PC-9 (cell line): ENCODE results near the gene RTCB. TPM values are rescaled to one million over a fixed set of nuclear protein-coding genes. Genes with fewer than 3 reads are reported as not detected.

Experiments
- BruUV-seq: library from RNA; stranded (reverse); fragments of 400-500 nt; replicated peaks from 2 replicates; lab custom pipeline; 2021; lab: Mats Ljungman, UMichigan
- CTCF ChIA-PET: fragments of 300-600 bp; sonication (Branson Sonifier 250); formaldehyde crosslinking; loops from one replicate; lab custom pipeline; 2022; ENCODE audit warnings: antibody characterized with exemption; lab: Charles Lee
- POLR2A ChIA-PET: fragments of 300-600 bp; sonication (Branson Sonifier 250); formaldehyde crosslinking; loops from one replicate; lab custom pipeline; 2022; ENCODE audit warnings: antibody characterized with exemption; ENCODE audit not compliant: unreplicated experiment; lab: Charles Lee
- DNase-seq, 2 experiments: peaks; one replicate each; pipeline versions ENCODE4 v3.0.0 to v3.0.0-alpha.2; 2015 to 2022; ENCODE audit warnings: mixed read lengths in 1 of 2
- H2AFZ ChIP-seq: fragments of 200-600 bp; sonication (generic); 2 replicates; pipeline ENCODE4 v1.8.1; 2017; ENCODE audit warnings: antibody characterized with exemption
- H3F3A ChIP-seq: fragments of 200-600 bp; sonication (generic); 2 replicates; pipeline ENCODE4 v1.8.1; 2017; ENCODE audit warnings: antibody characterized with exemption, mild to moderate bottlenecking, low read depth; ENCODE audit not compliant: insufficient read depth
- H3K27ac ChIP-seq: fragments of 200-600 bp; sonication (generic); 2 replicates; pipeline ENCODE4 v1.6.1; 2016; ENCODE audit warnings: mixed run types
- H3K27me3 ChIP-seq: fragments of 200-600 bp; sonication (generic); 2 replicates; pipeline ENCODE4 v1.6.1; 2016; ENCODE audit warnings: low read depth, mixed run types; ENCODE audit not compliant: insufficient read depth
- H3K36me3 ChIP-seq: fragments of 200-600 bp; sonication (generic); 2 replicates; pipeline ENCODE4 v1.6.1; 2016; ENCODE audit warnings: low read depth, mixed run types
- H3K4me1 ChIP-seq: fragments of 200-600 bp; sonication (generic); replicated peaks from 2 replicates; pipeline ENCODE4 v1.6.1; 2016; ENCODE audit warnings: mixed run types; ENCODE audit not compliant: insufficient read depth
- H3K4me2 ChIP-seq: fragments of 200-600 bp; sonication (generic); 2 replicates; pipeline ENCODE4 v1.6.1; 2017; ENCODE audit warnings: mixed run types
- H3K4me3 ChIP-seq: fragments of 200-600 bp; sonication (generic); 2 replicates; pipeline ENCODE4 v1.6.1; 2016; ENCODE audit warnings: mixed run types
- H3K79me2 ChIP-seq: fragments of 200-600 bp; sonication (generic); 2 replicates; pipeline ENCODE4 v1.6.1; 2017; ENCODE audit warnings: low read depth, mixed run types
- H3K9me2 ChIP-seq: fragments of 200-600 bp; sonication (generic); 2 replicates; pipeline ENCODE4 v1.8.1; 2017; ENCODE audit warnings: mild to moderate bottlenecking; ENCODE audit not compliant: insufficient read depth
- H3K9me3 ChIP-seq: fragments of 200-600 bp; sonication (generic); 2 replicates; pipeline ENCODE4 v1.8.1; 2016; ENCODE audit warnings: low read depth; ENCODE audit not compliant: insufficient read depth
- H4K20me1 ChIP-seq: fragments of 200-600 bp; sonication (generic); 2 replicates; pipeline ENCODE4 v1.8.1; 2017; ENCODE audit not compliant: insufficient read depth
- EZH2 ChIP-seq: fragments of 200-600 bp; sonication (generic); IDR thresholded peaks from 2 replicates; pipeline ENCODE4 v1.8.0; 2017; ENCODE audit warnings: antibody characterized with exemption, low read depth
- intact Hi-C: fragments of 100-400 bp; cut with micrococcal nuclease; formaldehyde crosslinking; loops from one replicate; pipeline ENCODE4 v1.10.0; 2022; ENCODE audit not compliant: unreplicated experiment
- total RNA-seq: library from RNA; stranded (reverse); gene quantifications from 2 replicates; pipeline ENCODE4 v1.2.3, GENCODE V29; 2021
- TF ChIP-seq, protein P1 (sequence below): fragments of 200-600 bp; sonication (generic); conservative IDR thresholded peaks from 2 replicates; pipeline ENCODE4 v1.6.1; 2017; ENCODE audit warnings: mixed run types, antibody characterized with exemption, mild to moderate bottlenecking, moderate library complexity

Gene RTCB
- total RNA-seq, 1 experiment from 2014 or later: 76.5 TPM

DNA sequence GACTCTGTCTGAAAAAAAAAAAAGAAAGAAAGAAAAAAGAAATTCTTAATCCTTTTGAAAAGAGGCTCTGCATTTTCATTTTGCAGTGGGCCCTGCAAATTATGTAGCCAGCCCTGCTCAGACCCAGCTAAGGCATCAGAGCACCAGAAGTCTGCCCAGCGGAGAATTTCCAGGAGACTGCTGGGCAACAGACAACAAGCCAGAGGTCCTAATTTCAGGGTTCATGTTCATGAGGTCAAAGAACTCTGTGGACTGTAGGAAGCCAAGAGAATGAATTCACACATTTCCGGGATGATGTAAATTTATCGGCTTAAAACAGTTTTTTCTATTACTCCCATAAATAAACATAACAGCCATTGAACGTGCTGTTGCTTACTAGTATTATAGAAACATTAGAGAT is 14.8 kb upstream of the RTCB start:
- TF ChIP-seq, protein P1, sequence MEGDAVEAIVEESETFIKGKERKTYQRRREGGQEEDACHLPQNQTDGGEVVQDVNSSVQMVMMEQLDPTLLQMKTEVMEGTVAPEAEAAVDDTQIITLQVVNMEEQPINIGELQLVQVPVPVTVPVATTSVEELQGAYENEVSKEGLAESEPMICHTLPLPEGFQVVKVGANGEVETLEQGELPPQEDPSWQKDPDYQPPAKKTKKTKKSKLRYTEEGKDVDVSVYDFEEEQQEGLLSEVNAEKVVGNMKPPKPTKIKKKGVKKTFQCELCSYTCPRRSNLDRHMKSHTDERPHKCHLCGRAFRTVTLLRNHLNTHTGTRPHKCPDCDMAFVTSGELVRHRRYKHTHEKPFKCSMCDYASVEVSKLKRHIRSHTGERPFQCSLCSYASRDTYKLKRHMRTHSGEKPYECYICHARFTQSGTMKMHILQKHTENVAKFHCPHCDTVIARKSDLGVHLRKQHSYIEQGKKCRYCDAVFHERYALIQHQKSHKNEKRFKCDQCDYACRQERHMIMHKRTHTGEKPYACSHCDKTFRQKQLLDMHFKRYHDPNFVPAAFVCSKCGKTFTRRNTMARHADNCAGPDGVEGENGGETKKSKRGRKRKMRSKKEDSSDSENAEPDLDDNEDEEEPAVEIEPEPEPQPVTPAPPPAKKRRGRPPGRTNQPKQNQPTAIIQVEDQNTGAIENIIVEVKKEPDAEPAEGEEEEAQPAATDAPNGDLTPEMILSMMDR: no peak
- TF ChIP-seq EZH2: no peak
- ChIA-PET CTCF (interaction anchor here (1.1 kb wide), 1 partner anchor 11 kb away, joined by 11 read pairs; no protein-coding TSS in a partner anchor), POLR2A (interaction anchor here (0.6 kb wide), 1 partner anchor 476 kb away, joined by 7 read pairs; no protein-coding TSS in a partner anchor)
- Histone ChIP-seq H3K36me3 (no peaks in the 10 kb centered on the region), H3K9me3 (no peaks in the 10 kb centered on the region), H2AFZ (no peak overlapping the region), H3K27ac (no peak overlapping the region), H3K4me2 (no peak overlapping the region), H3K79me2 (no peaks in the 10 kb centered on the region), H3K9me2 (no peaks in the 10 kb centered on the region), H3K4me1 (no peaks in the 10 kb centered on the region), H4K20me1 (no peaks in the 10 kb centered on the region), H3K27me3 (peaks cover 60% of the 10 kb centered on the region), H3F3A (no peaks in the 10 kb centered on the region), H3K4me3 (no peak overlapping the region)
- intact Hi-C loops: no loop called here
- BruUV-seq: no TSS peak
- DNase-seq: no peak

DNA sequence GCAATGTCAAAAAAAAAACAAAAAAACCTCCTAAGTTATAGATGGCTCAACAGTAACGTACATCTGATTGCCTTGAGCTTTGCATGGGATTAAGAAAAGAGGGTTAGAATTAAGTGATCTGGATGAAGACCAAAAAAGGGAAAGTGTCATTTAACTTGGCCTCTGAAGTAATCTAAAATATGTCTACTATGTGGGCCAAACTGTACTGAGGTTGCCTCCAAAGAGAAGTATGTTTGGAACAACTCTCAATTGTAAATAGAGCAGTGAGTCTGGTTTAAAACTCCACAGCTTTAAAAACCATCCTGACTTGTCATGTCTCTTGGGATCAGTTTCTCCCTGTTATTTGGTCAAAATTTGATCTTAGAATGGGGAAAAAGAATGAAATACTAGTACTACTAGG is 11.6 kb upstream of the RTCB start:
- TF ChIP-seq, protein P1: no peak
- no peak for TF ChIP-seq EZH2
- ChIA-PET CTCF (no interaction called here), POLR2A (no interaction called here)
- Histone ChIP-seq H3F3A (no peaks in the 10 kb centered on the region), H3K27ac (no peak overlapping the region), H3K4me1 (no peaks in the 10 kb centered on the region), H3K9me2 (no peaks in the 10 kb centered on the region), H4K20me1 (no peaks in the 10 kb centered on the region), H3K27me3 (peaks cover 86% of the 10 kb centered on the region), H3K9me3 (no peaks in the 10 kb centered on the region), H3K4me3 (no peak overlapping the region), H3K36me3 (no peaks in the 10 kb centered on the region), H3K79me2 (no peaks in the 10 kb centered on the region), H3K4me2 (no peak overlapping the region), H2AFZ (no peak overlapping the region)
- BruUV-seq: no TSS peak
- intact Hi-C loops: no loop called here
- no peak for DNase-seq

DNA sequence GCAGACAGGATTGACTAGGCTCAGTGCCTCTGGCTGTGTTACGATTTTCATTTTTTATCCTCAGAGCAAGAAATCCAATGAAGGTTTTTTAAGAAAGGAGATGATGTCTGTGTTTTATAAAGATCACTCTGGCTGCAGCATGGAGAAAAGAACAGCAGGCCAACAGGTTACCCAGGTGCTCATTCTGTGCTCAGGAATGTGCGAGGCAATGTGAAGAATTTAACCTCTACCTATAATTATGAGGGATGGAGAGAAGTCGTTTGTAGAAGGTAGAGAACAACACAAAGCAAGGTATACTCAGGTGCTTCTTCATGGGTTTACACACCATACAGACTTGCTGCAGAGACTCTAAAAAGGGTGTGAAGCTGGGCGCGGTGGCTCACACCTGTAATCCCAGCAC is 10.0 kb upstream of the RTCB start:
- peak in 1 of 2 experiments; percentile 44 for DNase-seq
- H3K27me3 ChIP-seq: peaks cover 95% of the 10 kb centered on the region
- H3K4me1 ChIP-seq: no peaks in the 10 kb centered on the region
- TF ChIP-seq, protein P1: no peak
- no peak for TF ChIP-seq EZH2
- no peaks in the 10 kb centered on the region for H4K20me1 ChIP-seq
- no peaks in the 10 kb centered on the region for H3K9me2 ChIP-seq
- ChIA-PET POLR2A (no interaction called here), CTCF (no interaction called here)
- no peaks in the 10 kb centered on the region for H3F3A ChIP-seq
- intact Hi-C loops: no loop called here
- H2AFZ ChIP-seq: no peak overlapping the region
- H3K27ac ChIP-seq: no peak overlapping the region
- H3K9me3 ChIP-seq: no peaks in the 10 kb centered on the region
- H3K4me3 ChIP-seq: no peak overlapping the region
- no peaks in the 10 kb centered on the region for H3K36me3 ChIP-seq
- no peak overlapping the region for H3K4me2 ChIP-seq
- no TSS peak for BruUV-seq
- H3K79me2 ChIP-seq: no peaks in the 10 kb centered on the region
